Fibroblast of the conjunctiva (primary cell): ENCODE data around the gene ARHGAP12.
"Not testable (repeated sequence)": the region's sequence is repeated elsewhere in the genome, so short reads cannot be mapped to it uniquely, and the experiment has no call there.

Experiments
- DNase-seq: peaks from one replicate; pipeline ENCODE4 v3.0.0-alpha.2; 2010; ENCODE audit warnings: low read depth

Gene ARHGAP12

DNA sequence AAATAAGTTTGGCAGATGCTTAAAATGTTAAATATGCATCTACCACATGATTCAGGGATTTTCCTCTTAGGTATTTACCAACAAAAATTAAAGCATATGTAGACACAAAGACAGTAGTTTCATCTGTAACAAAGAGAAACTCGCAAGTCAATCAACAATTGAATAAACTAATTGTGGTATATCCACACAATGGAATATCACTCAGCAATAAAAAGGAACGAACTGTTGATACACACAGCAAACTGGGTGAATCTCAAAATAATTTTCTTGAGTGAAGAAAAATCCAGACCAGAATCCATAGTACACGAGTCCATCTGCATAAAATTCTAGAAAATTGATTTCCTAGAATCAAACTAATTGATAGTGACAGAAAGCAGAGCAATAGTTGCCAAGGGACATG, 5.2 kb downstream of the ARHGAP12 start:
- no peak for DNase-seq

DNA sequence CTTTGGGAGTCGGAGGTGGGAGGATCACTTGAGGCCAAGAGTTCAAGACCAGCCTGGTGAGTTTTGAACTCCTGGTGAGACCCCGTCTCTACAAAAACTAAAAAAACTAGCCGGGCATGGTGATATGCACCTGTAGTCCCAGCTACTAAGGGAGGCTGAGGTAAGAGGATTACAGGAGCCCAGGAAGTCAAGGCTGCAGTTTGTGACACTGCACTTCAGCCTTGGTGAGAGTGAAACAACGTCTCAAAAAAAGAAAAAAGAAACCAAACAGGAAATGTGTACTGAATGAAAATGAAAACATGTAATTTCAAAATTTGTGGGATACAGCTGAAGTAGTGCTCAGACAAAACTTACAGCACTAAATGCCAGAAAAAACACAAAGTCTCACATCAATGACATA, 7.6 kb downstream of the ARHGAP12 start:
- no peak for DNase-seq

DNA sequence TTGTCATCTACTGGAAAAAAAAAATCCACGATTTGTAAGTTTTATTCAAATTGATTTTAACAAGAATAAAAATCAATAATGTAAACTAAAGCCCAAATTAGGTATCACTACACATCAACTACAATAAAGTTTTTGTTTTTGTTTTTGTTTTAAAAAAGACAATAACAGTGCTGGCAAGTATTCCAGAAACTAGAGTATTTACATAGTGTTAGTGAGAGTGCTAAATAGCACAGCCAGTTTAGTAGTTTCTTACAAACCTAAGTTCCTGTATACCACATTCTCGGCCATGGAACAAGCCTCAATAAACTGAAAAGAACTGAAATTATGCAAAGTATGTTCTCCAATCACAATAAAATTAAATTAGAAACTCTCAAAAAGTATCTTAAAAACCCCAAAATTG, 8.1 kb downstream of the ARHGAP12 start:
- DNase-seq: no peak

DNA sequence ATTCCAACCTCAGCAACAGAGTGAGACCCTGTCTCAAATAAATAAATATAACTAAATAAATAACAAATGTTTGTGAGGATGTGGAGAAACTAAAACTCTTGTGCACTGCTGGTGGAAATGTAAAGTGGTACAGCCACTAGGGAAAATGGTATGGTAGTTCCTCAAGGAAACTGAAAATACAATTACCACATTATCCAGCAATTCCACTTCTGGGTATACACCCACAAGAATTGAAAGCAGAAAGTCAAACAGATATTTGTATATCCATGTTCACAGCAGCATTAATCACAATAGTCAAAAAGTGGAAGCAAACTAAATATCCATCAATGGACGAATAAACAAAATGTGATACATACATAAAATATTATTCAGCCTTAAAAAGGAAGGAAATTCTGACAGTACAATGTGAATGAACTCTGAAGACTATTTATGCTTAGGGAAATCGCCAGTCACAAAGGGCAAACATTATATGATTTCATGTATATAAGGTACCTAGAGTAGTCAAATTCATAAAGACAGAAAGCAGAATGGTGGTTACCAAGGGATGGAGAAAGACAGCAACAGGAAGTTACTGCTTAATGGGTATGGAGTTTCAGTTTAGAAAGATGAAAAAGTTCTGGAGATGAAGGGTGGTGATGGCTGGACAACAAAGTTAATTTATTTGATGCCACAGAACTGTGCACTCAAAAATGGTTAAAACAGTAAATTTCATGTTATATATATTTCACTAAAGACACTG, 9.8 kb downstream of the ARHGAP12 start:
- no peak for DNase-seq

DNA sequence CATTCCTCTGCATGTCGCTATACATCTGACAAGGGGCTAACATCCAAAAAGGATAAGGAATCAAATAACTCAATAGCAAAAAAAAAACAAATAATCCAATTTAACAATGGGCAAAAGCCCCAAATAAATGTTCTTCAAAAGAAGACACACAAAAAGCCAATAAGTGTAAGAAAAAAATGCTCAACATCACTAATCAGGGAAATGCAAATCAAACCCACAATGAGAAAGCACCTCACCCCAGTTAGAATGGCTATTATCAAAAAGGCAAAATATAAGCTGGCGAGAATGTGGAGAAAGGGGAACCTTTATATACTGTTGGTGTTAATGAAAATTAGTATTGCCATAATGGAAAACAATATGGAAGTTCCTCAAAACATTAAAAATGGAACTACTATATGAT, 14.3 kb downstream of the ARHGAP12 start:
- DNase-seq: no peak

DNA sequence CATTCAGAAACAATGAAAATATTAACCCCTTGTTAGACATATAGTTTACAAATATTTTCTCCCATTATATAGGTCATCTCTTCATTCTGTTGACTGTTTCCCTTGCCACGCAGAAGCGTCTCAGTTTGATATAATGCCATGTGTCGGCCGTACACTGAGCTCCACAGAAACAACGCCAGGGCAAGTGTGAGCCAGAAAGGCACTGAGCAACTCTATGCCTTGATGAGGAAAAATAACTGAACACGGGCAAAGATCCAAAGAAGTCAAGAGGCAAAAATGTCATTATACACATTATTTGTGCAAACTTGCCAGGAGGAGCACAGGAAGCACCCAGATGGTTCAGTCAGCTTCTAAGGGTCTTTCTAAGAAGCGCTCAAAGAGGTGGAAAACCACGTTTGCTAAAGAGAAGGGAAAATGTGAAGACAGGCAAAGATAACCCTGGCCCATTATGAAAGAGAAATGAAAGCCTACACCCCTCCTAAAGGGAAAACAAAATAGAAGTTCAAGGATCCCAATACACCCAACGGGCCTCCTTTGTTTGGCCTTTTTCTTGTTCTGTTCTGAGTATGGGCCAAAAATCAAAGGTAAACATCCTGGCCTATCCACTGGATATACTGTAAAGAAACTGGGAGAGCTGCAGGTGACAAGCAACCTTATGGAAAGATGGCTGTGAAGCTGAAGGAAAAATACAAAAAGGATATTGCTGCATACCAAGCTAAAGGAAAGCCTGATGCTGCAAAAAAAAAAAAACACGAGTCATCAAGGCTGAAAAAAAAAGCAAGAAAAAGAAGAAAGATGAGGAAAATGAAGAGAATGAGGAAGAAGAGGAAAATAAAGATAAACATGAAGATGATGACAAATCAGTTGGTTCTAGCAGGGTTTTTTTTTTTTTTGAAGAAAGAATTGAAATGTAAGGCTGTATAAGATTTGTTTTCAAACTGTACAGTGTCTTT, 15.5 kb downstream of the ARHGAP12 start:
- no peak for DNase-seq

DNA sequence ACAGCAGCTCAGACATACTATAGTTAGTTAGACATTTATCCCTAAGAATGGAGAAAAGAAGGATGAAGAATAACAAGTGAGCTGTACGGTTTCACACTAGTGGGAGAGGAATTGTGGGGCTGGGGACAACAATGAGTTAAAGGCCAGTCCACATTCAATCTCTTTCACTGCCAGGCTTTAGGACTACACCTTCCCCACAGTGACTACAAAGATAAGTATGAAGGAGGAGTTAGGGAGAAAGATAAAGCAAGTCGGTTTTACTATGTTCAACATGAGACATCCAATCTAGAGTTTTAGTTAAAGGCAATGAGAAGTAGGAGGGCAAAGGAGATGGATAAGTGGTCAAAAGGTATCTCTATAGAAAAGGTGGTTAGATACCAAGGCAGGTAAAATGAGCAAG, 16.3 kb downstream of the ARHGAP12 start:
- DNase-seq: no peak

DNA sequence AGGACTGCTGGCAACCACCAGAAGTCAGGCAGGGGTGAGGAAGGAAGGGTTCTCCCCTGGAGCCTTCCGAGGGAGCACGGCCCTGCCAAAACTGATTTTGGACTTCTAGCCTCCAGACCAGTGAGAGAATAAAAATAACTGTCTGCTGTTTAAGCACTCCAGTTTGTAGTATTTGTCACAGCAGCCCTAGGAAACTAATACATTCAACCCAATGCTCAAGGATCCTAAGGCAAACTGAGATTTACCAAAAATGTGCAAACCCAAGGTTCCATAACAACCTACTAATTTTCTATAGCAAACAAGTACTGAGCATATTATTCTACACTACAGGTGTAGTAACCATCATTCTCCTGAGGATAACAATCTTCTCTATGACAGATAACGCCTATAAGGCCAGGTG, 18.6 kb downstream of the ARHGAP12 start:
- no peak for DNase-seq

DNA sequence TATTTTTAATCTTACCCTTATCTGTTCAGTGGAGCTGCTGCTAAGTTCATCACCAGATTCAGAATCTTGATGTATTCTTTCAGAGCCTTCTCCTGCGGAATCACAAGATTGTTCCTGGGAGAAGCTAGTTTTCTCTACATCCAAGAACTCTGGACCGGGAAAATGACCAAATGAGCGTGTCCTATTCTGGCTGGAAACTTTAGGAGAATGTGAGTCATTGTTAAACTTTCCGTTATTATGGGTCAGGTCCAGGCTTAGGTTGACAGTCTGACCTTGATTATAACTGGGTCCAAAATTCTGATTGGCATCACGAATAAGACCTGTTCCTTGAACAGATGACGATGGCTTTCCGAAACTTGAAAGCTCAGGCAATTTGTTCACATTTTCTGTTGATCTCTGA, 20.5 kb downstream of the ARHGAP12 start:
- DNase-seq: no peak

DNA sequence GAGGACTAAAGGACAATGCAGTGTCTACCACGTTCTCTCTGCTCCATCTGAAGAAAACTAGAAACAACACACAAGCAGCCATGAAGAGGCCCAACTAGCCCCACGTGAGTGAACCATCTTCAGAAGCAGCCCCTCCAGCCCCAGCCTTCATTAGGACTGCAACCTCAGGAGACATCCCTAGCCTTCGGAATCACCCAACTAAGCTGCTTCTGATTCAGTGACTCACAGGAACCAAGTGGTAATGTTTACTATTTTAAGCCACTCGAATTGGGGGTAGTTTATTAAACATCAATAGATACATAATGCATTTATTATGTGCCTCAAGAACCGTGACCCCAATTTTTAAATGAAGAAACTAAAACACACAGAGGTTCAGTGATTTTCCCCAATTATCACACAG, 22.6 kb downstream of the ARHGAP12 start:
- no peak for DNase-seq

DNA sequence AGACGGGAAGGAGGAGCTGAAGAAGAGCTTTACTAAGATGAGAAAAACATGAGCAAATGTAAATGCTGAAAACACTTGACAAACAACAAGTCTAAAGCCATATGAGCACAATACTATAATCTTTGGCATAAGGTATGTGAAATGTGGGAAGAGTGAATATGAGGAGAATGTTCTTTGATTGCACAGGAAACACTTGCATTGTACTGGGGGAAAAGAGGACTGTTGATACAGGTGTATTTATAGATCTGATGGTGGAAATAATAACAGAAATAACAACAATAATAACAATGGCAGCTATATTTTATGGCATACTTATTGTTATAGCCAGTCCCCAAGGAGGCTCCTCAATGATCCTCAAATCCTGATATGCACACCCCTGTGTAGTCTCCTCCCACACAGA, 23.0 kb downstream of the ARHGAP12 start:
- no peak for DNase-seq

DNA sequence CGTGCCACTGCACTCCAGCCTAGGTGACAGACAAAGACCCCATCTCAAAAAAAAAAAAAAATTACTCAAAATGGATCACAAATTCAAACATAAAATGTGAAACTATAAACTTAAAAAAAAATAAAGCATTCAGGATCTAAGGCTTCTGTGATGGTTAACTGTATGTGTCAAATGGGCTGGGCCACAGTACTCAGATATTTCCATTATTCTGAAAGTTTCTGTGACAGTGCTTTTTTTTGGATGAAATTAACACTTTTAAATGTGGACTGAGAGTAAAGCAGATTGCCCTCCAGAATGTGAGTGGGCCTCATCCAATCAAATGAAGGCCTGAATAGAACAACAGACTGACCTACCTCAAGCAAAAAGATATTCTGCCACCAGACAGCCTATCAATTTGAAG, 26.0 kb downstream of the ARHGAP12 start:
- DNase-seq: no peak

DNA sequence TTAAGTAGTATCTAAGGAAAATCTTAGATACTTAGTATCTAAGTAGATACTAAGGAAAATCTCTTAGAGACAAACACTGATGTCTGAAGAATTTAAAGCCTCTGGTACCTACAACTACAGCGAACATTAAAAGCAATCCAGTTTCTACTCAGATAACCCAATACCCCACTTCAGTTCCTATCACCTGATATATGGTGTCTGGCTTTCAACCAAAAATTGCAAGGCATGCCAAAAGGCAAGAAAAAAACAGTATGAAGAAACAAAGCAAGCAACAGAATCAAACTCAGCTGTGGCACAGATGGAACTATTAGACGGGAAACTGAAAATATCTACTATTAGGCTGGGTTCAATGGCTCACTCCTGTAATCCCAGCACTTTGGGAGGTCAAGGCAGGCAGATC, 31.1 kb downstream of the ARHGAP12 start:
- DNase-seq: no peak

DNA sequence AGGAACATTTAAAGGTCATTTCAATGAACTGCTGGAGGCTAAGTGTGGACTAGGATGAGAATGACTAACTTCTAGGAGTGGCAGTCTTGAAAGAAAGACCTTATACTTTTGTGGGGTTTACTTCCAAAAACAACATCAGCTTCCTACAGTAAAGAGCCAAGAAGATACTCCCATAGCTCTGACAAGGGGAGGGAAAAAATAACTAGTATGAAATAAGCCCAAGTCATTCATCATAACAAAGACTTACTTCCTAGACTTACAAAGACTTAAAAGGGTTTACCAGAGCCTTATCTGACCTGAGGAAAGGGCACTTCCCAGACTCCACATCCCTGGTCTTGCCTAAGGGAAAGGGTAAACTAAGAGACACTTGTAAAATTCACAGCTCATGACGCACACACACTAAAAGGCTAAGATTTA, 31.7 kb downstream of the ARHGAP12 start:
- DNase-seq: peak; percentile 48

DNA sequence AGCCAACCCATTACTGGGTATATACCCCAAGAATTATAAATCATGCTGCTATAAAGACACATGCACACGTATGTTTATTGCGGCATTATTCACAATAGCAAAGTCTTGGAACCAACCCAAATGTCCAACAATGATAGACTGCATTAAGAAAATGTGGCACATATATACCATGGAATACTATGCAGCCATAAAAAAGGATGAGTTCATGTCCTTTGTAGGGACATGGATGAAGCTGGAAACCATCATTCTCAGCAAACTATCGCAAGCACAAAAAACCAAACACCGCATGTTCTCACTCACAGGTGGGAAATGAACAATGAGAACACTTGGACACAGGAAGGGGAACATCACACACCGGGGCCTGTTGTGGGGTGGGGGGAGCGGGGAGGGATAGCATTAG, 32.9 kb downstream of the ARHGAP12 start:
- not testable (repeated sequence) for DNase-seq

DNA sequence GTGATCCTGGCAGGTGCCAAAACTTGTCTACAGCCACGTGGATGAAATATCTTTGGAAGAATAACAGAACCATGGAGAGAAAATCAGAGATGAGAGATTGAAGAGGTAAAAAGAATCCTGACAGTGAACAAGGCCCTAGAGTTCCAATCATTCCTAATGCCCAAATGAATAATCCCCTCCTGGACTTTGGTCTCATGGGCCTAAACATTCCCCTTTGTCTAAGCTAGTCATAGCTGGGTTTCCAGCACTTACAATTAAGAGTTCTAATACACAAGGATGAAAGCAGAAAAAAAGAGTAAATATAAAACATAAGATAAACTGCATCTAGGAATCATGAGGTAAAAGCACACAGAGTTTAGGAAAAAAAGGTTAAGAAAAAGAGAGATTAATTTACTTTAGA, 40.2 kb downstream of the ARHGAP12 start:
- no peak for DNase-seq

DNA sequence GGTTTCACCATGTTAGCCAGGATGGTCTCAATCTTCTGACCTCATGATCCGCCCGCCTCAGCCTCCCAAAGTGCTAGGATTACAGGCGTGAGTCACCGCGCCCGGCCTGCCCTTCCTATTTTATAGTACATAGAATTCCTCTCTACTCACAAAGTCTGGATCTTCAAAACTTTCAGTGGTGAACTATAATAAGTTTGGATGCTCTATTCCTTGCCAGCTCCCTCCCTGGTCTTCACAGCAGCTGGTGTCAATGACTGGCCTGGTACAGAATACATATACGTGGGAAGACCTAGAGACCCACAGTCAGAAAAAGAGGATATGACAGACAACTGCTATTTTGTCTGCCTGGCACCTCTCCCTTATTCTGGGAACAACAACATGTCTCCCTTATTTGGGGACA, 40.8 kb downstream of the ARHGAP12 start:
- DNase-seq: no peak

DNA sequence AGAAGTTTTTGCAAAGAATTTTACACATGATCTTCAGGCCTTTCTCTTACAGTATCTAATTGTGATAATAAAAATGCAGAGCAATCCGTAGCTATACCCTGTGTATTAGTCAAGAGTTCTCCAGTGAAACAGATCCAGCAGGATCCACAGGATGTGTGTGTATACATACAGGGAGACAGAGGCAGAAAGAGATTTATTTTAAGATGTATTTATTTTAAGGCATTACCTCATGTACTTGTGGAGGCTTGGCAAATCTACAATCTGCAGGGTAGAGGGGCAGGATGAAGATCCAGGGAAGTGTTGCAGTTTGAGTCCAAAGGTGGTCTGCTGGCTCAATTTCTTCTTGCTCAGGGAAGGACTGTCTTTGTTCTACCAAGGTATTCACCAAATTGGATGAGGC, 41.7 kb downstream of the ARHGAP12 start:
- no peak for DNase-seq

DNA sequence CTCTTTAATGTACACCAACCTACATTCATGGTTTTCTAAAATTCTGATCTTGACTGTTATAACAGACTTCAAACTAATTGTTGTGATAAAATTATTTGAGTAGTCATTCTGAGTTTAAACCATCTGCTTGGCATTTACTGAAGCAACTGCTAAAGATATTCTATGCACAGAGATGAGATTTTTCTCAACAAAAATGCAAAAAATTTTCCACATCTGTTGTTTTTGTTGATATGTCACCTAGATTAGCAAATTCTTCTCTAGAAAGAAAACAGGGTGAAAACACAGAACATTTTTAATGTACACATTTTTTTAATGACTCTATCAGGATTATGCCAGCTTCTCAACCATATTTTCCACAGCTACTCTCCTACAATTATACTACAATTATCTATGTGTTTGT, 42.7 kb downstream of the ARHGAP12 start:
- no peak for DNase-seq

DNA sequence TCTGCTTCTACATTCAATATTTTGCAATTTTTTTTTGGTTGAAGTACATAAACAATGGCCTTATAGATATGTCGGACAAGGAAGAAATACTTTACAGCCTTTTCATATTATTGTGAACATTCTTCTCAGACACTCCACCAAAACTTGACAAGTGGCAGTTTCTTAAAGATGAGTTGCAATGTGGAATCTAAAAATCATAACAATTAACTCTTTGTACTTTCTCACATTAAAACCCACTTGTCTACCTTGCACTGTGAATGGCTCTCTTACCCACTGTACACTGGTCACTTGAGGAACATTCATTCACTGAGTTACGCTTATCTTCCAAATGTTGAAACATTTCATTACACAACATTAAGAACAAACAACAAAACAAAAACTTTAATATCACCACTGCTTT, 44.2 kb downstream of the ARHGAP12 start:
- DNase-seq: no peak

DNA sequence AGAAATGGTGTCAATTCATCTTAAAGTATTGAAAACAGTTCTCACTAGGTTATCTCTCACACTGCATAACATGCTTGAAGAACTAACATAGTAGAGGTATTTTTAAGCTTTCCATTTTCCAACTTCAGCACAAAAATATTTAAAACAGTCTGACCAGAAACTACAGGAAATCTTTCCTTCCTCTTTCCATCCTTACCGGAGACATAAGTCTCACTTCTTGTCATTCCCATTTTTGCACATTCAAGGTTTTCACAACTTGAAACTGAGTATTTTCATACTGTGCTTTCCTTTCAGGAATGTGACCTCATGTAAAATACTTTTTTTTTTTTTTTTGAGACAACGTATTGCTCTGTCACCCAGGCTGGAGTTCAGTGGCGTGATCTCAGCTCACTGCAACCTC, 45.2 kb downstream of the ARHGAP12 start:
- DNase-seq: no peak

DNA sequence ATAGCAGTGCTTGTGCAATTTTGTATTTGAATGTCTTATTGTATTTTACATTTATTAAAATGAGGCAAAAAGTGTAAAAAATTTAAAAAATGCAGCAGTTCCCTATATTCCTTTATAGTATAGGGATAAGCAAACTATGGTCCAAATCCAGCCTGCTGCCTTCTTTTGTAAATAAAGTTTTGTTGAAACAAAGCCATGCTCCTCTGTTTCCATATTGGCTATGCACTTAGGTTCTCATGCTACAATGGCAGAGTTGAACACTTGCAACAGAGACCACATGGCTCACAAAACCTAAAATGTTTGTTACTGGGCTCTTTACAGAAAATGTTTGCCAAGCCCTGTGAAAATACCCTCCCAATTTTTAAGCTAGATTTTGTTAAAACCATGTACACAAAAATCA, 50.1 kb downstream of the ARHGAP12 start:
- DNase-seq: no peak

DNA sequence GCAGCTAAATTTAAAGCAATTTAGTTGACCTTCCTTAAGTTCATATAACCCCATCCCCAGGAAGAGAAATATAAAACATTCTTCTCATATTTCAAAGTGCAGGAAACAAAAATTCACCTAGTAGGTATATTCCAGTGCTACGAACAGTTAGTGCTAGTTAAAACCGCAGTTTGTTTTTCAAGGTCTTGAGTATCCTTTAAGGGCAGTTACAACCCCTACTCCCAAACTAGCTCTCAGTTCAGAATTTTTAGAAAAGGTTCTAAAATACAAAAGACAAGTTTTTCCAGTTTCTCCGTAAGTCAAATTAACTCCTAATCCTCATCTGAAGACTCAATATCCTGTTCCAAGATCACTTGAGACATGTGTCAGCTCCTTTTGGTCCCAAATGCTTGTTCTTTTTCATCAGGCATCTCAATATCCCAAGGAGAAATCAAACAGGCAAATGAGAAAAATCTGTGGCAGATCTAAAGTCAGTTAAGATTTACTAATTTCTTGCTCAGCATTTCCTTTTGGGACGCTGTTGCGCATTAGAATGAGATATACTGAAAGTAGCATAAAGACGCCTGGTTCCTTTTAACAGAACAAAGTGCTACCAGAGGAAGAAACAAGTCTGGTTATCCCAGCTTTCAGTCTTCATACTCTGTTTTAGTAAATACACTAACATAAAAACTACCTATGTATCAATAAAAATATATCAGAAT, 51.8 kb downstream of the ARHGAP12 start:
- no peak for DNase-seq
